Gastroesophageal sphincter (tissue), 4 donors: ENCODE measurements around the gene FCN1. TPM values are rescaled to one million over a fixed set of nuclear protein-coding genes. Genes with fewer than 3 reads are reported as not detected.

Source experiments
- ATAC-seq: fragments of 150-250 bp; one replicate; pipeline ENCODE4 v1.9.1; 2016; ENCODE audit warnings: mild to moderate bottlenecking, moderate library complexity
- H3K27ac ChIP-seq, 4 donors: fragments of 200-600 bp; sonication (generic) in 3 of 4; 1 replicate in 3 of 4; 2 replicates in 1 of 4; pipeline ENCODE4 v1.5.1; 2016 to 2019
- H3K27me3 ChIP-seq: fragments of 200-600 bp; sonication (generic); one replicate; pipeline ENCODE4 v1.5.1; 2019
- H3K36me3 ChIP-seq, 2 donors: fragments of 200-600 bp; sonication (generic); one replicate each; pipeline ENCODE4 v1.5.1; 2019; ENCODE audit warnings: control low read depth in 1 of 2
- H3K4me1 ChIP-seq, 3 donors: fragments of 200-600 bp; sonication (generic); 1 replicate in 2 of 3; 2 replicates in 1 of 3; pipeline ENCODE4 v1.5.1; 2016 to 2019; ENCODE audit warnings: control low read depth in 2 of 3
- H3K4me3 ChIP-seq, 2 donors: fragments of 200-600 bp; sonication (generic); one replicate each; pipeline ENCODE4 v1.5.1; 2019; ENCODE audit warnings: mild to moderate bottlenecking in 1 of 2, moderate library complexity in 1 of 2
- H3K9me3 ChIP-seq, 3 donors: fragments of 200-600 bp; sonication (generic); one replicate each; pipeline ENCODE4 v1.5.1; 2017 to 2019; ENCODE audit warnings: control low read depth in 2 of 3
- EP300 ChIP-seq: sonication (generic); formaldehyde crosslinking; IDR thresholded peaks from one replicate; pipeline ENCODE4 v1.6.1; 2017; ENCODE audit warnings: antibody characterized with exemption, mild to moderate bottlenecking
- POLR2A ChIP-seq, 2 donors: fragments of 450-650 bp; IDR thresholded peaks; one replicate each; pipeline ENCODE4 v1.6.1; 2017; ENCODE audit warnings: antibody characterized with exemption in 2 of 2, mild to moderate bottlenecking in 2 of 2, moderate library complexity in 1 of 2
- POLR2AphosphoS5 ChIP-seq: sonication (generic); formaldehyde crosslinking; IDR thresholded peaks from one replicate; pipeline ENCODE4 v1.6.1; 2017; ENCODE audit warnings: antibody characterized with exemption
- WGBS, 2 donors: methylation state at CpG; one replicate each; pipeline ENCODE4 v1.1.5; 2018; ENCODE audit warnings: low coverage in 1 of 2; 5-methylcytosine and 5-hydroxymethylcytosine counted together
- total RNA-seq, 4 donors: library from RNA; depleted of rRNA; stranded (reverse); fragments of >200 nt; gene quantifications; one replicate each; pipeline ENCODE4 v1.1.0, GENCODE V29; 2016
- TF ChIP-seq, protein P1 (sequence below), 4 experiments: fragments of 200-600 bp in 2 of 4; fragments of 450-650 bp in 2 of 4; sonication (generic) in 1 of 4; IDR thresholded peaks; one replicate each; pipeline ENCODE4 v1.5.1; 2017 to 2019; ENCODE audit warnings: antibody characterized with exemption in 4 of 4, mild to moderate bottlenecking in 2 of 4, moderate library complexity in 2 of 4

Gene FCN1
- total RNA-seq, 4 donors from 2014 or later: 0.31 to 9.4 (median 3.2) TPM

DNA sequence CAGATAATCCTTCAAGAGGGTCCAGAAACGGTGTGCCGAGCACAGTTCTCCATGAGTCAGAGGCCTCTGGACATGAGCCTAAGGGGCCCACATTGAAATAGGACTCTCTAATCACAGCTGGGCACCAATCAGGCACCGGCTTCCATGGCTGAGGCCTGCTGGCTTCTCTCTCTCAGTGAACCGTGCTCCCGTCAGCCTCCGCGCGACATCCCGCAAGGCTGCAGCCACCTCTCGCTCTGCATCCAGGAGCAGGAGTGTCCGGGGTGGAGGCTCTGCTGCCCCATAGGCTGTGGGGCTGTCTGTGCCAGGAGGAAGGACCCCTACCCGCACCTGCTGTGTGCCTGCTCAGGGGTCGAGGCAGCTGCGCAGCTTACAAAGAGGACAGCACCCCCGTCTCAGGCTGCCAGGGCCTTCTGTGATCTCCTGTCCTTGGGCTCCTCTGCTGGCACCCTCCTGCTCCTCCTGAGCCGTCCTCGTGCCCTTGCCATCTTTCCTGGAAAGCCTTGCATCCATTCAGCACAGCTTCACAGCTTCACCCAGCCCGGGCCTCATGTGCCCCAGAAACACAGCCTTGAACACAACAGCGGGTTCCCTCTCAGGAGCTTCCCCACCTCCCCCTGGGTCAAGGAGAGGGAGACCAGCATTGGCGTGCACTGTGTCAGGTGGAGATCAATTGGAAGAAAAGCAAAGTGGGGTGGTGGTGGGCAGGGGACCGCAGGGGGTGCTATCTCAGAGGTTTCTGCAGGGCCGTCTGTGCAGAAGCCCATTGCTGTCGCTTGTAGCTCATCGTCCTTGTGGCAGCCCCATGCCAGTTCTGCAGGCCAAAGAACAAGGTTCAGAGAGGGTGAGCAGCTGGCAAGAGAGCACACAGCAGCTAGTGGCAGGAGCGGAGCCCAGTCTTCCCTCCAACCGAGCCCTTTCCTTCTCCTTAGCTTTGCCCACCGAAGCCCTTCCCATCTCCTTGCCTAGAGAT is 22.8 kb upstream of the FCN1 start:
- WGBS, 2 donors: 93% methylated on average over 9 of the region's 27 CpGs; no CpG with 5 or more reads in 1 of the 2 donors
- no peak for TF ChIP-seq POLR2A (IDR thresholded peaks at IDR 0.05)
- TF ChIP-seq POLR2AphosphoS5: no peak
- no peak for TF ChIP-seq EP300
- TF ChIP-seq, protein P1, sequence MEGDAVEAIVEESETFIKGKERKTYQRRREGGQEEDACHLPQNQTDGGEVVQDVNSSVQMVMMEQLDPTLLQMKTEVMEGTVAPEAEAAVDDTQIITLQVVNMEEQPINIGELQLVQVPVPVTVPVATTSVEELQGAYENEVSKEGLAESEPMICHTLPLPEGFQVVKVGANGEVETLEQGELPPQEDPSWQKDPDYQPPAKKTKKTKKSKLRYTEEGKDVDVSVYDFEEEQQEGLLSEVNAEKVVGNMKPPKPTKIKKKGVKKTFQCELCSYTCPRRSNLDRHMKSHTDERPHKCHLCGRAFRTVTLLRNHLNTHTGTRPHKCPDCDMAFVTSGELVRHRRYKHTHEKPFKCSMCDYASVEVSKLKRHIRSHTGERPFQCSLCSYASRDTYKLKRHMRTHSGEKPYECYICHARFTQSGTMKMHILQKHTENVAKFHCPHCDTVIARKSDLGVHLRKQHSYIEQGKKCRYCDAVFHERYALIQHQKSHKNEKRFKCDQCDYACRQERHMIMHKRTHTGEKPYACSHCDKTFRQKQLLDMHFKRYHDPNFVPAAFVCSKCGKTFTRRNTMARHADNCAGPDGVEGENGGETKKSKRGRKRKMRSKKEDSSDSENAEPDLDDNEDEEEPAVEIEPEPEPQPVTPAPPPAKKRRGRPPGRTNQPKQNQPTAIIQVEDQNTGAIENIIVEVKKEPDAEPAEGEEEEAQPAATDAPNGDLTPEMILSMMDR (IDR thresholded peaks at IDR 0.05): no peak
- Histone ChIP-seq H3K9me3 (no peaks in the 10 kb centered on the region), H3K36me3 (no peaks in the 10 kb centered on the region), H3K4me1 (peaks cover 0 to 36% (median 14%) of the 10 kb centered on the region in 3 donors), H3K4me3 (no peak overlapping the region), H3K27ac (no peak overlapping the region), H3K27me3 (peaks cover 98% of the 10 kb centered on the region)
- no peak for ATAC-seq

DNA sequence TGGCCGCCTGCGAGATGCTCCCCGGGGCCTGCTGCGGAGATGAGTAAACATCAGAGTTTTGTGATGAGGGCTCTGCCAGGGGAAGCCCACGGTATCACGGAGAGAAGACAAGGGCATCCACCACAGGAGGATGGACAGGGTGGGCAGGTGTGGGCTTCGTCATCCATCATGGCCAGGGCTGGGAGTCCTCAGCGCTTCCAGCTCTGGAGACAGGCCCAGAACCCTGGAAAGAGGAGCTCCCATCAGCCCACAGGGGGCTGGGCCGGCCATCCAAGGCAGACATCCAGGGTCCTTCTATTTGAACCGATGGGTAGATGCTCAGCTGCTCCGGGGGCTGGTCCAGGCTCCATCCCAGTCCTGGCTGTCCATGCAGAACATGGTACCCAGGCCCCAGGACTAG is 22.1 kb upstream of the FCN1 start:
- ATAC-seq: no peak
- 80% methylated on average over 1 of the region's 11 CpGs; no CpG with 5 or more reads in 1 of the 2 donors for WGBS, 2 donors
- Histone ChIP-seq H3K4me3 (no peak overlapping the region), H3K4me1 (peaks cover 0 to 31% (median 14%) of the 10 kb centered on the region in 3 donors), H3K27me3 (peaks cover 98% of the 10 kb centered on the region), H3K27ac (no peak overlapping the region), H3K9me3 (no peaks in the 10 kb centered on the region), H3K36me3 (no peaks in the 10 kb centered on the region)
- TF ChIP-seq POLR2AphosphoS5 (no peak), EP300 (no peak), POLR2A (IDR thresholded peaks at IDR 0.05) (no peak)
- TF ChIP-seq, protein P1 (IDR thresholded peaks at IDR 0.05): no peak

DNA sequence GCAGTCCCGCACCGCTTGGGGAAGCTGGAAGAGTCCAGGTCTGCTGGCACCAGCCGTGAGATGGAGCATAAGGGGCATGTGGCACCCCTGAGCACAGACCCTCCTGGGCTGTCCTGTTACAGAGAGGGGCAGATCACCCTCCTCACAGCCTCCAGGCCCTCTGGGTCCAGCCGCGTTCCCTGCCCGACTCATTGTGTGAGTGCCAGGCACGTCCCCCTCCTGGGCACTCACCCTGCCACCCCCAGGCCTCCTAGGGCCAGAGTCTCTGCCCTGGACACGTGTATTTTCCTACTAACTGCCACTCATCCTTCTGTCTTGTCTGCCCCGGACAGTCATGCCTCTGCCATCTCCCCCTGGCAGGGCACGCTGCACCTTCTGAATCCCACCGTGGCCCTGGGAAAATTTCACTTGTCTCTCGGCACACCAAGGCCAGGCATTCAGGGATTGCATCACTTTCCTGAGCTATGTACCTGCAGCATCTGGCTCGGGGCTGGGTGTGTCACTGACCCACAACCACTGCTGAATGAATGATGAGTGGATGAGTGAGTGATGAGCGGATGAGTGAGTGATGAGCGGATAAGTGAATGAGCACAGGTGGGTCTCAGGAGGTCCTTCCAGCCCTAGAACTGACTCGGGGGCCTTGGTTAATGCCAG is 21.5 kb upstream of the FCN1 start:
- H3K27me3 ChIP-seq: peaks cover 98% of the 10 kb centered on the region
- H3K4me3 ChIP-seq: no peak overlapping the region
- ATAC-seq: no peak
- WGBS, 2 donors: 80 to 83% methylated on average over 3 to 7 of the region's 16 CpGs
- H3K36me3 ChIP-seq: no peaks in the 10 kb centered on the region
- H3K4me1 ChIP-seq: peaks cover 0 to 24% (median 12%) of the 10 kb centered on the region in 3 donors
- no peak for TF ChIP-seq EP300
- TF ChIP-seq, protein P1 (IDR thresholded peaks at IDR 0.05): no peak
- TF ChIP-seq POLR2A (IDR thresholded peaks at IDR 0.05): no peak
- TF ChIP-seq POLR2AphosphoS5: no peak
- no peaks in the 10 kb centered on the region for H3K9me3 ChIP-seq
- no peak overlapping the region for H3K27ac ChIP-seq

DNA sequence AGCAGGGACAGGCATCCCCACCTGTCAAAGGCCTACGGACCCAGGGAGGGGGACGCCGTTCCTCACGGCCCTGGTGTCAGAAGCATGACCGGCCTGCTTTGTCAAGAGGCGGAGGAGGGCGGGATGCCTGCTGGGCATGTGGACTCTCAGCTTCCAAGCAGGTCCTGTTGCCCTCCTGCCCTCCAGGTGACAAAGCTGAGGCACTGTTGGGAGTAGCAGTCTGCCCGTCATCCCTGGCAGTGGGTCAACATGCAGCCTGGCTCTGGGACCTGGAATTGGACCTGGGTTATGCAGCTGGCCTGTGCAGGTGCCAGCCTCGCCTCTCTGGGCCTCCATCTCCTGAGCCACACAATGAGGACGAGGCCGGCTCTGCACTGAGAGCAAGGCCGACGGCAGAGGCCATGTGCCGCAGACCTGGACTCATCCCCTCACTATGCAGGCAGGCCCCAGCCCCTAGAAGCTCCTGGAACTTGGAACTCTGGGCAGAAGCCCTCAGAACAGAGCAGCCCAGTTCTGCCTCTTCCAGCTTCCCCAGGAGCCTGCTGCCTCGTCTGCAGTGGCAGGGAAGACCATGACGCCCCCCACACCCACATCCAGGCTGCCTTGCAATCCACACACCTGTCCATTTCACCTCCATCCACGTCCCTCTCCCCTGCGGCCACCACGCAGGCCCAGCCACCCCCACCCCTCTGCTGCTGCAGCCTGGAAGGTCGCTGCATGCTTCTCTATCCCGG is 20.8 kb upstream of the FCN1 start:
- Histone ChIP-seq H3K27me3 (peaks cover 97% of the 10 kb centered on the region), H3K9me3 (no peaks in the 10 kb centered on the region), H3K27ac (no peak overlapping the region), H3K4me1 (peaks cover 0 to 17% (median 5%) of the 10 kb centered on the region in 3 donors), H3K36me3 (no peaks in the 10 kb centered on the region), H3K4me3 (no peak overlapping the region)
- no peak for ATAC-seq
- 100% methylated on average over 1 of the region's 21 CpGs; no CpG with 5 or more reads in 1 of the 2 donors for WGBS, 2 donors
- TF ChIP-seq EP300 (no peak), POLR2AphosphoS5 (no peak), POLR2A (IDR thresholded peaks at IDR 0.05) (no peak)
- TF ChIP-seq, protein P1 (IDR thresholded peaks at IDR 0.05): no peak
